Activated CD8-positive, alpha-beta T cell treated with anti-CD3 and anti-CD28 coated beads for 36 hours (primary cell): ENCODE measurements around the gene STUM. TPM values are rescaled to one million over a fixed set of nuclear protein-coding genes. Genes with fewer than 3 reads are reported as not detected.

Source experiments
- ATAC-seq: fragments of 200-7000 bp; cut with Tn5 transposase; one replicate; pipeline ENCODE4 v1.10.0; 2021; ENCODE audit warnings: mild to moderate bottlenecking, moderate library complexity
- CTCF ChIA-PET: fragments of 350-600 bp; sonication (Branson Sonifier 250); formaldehyde crosslinking; loops from one replicate; lab custom pipeline; 2021; ENCODE audit warnings: antibody characterized with exemption; lab: Charles Lee
- POLR2A ChIA-PET: fragments of 350-600 bp; sonication (Branson Sonifier 250); formaldehyde crosslinking; loops from one replicate; lab custom pipeline; 2021; ENCODE audit warnings: antibody characterized with exemption; lab: Charles Lee
- DNase-seq: peaks from one replicate; pipeline ENCODE4 v3.0.0-alpha.2; 2020
- H3K27ac Mint-ChIP-seq: one replicate; pipeline ENCODE4 v1.8.0; 2021; ENCODE audit warnings: mild to moderate bottlenecking, mixed read lengths
- H3K27me3 Mint-ChIP-seq: one replicate; pipeline ENCODE4 v1.8.0; 2021; ENCODE audit warnings: mixed read lengths
- H3K36me3 Mint-ChIP-seq: one replicate; pipeline ENCODE4 v1.8.0; 2021; ENCODE audit warnings: low read depth, mixed read lengths
- H3K4me1 Mint-ChIP-seq: one replicate; pipeline ENCODE4 v1.8.0; 2021; ENCODE audit warnings: low read depth, mixed read lengths
- H3K4me3 Mint-ChIP-seq: one replicate; pipeline ENCODE4 v1.8.0; 2021; ENCODE audit warnings: mild to moderate bottlenecking, moderate library complexity, mixed read lengths
- H3K9me3 Mint-ChIP-seq: one replicate; pipeline ENCODE4 v1.8.0; 2021; ENCODE audit warnings: mixed read lengths
- CTCF ChIP-seq: fragments of 200-600 bp; IDR thresholded peaks from one replicate; pipeline ENCODE4 v1.8.0; 2022; ENCODE audit warnings: antibody characterized with exemption, mild to moderate bottlenecking
- intact Hi-C: fragments of 100-400 bp; cut with micrococcal nuclease; formaldehyde crosslinking; loops from one replicate; pipeline ENCODE4 v1.10.0; 2022
- total RNA-seq, 2 experiments: library from RNA; stranded (reverse); gene quantifications; one replicate each; pipeline ENCODE4 v1.2.3, GENCODE V29; 2021

STUM gene
- total RNA-seq, 2 experiments from 2014 or later = not detected

DNA sequence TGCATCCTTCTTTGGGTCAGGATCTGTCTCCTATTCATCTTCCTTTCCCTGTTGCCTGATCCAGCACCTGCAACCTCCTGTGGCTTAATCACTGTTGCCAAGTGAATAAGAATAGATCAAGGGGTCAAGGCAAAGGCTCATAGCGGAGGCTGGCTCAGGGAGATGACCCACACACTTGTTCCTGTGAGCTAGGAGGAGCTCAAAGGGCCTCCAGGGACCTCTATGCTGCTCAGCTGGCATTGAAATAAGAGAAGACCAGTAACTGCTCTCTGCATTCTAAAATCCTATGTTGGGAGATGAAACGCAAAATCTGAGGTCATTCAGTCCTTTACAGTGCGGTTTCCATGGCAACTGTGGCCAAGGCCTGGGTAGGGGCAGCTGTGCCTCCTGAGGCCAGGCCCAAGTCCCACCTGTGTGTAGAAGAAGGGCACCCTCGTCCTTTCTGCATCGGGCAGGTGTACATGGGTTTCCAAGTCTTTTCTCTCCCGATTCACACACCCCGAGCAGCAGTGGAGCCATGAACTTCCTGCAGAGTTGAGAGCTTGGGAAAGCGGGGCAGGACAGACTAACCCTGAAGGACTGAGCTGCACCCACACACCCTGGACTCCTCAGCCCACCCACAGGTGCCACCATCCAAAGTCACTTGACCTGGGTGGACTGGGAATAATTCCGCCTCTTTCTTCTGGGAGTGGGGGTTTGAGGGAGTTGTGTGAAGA lies 27.8 kb upstream of the STUM start:
- Mint-ChIP-seq H3K36me3 (no peaks in the 10 kb centered on the region), H3K4me3 (no peak overlapping the region), H3K27ac (no peak overlapping the region), H3K27me3 (peaks cover 4% of the 10 kb centered on the region), H3K4me1 (no peaks in the 10 kb centered on the region), H3K9me3 (no peaks in the 10 kb centered on the region)
- TF ChIP-seq CTCF = no peak
- CTCF ChIA-PET = interaction anchor here (2.7 kb wide), 1 partner anchor 27 kb away, joined by 6 read pairs; no protein-coding TSS in a partner anchor
- DNase-seq (no peak), ATAC-seq (no peak)
- intact Hi-C loops = no loop called here
- POLR2A ChIA-PET = no interaction called here

DNA sequence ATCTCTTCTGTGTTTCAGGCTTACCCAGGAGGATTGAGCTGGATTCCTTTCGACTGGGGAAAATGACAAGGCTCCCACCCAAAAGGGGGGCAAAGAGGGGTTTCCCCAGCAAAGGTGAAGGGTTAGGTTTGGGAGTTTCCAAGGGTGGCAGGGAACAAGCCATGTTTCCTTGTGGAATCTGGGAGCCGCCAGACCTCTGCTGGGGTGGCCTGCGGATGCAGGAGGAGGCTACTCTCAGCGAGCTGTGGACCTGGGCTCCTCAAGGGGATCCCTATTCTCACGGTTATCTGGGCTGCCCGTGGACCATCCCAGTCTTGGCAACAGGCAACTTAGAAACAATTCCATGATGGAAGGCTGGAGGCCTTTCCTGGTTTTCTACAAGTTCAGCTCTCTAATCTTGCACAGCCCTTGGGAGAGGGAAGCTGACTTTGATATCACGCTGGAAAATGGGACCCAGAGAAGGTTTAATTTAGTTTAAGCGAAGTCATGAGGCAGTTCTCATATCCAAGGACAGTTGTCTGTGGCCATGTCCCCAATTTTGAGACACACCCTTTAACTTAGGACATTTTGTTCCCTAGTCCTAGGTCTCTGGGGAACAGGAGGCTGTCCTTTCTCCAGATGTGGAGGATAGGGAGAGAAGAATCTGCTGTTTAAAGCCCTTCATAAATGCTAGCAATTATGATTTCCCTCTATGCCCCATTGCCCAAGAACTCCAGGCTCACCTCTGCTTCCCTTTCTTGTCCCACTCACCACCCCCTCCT lies 24.7 kb upstream of the STUM start:
- CTCF ChIA-PET = interaction anchor here (1.0 to 1.5 kb wide), 2 partner anchors 10 to 102 kb away, joined by 3 to 4 read pairs; no protein-coding TSS in a partner anchor
- Mint-ChIP-seq H3K36me3 (no peaks in the 10 kb centered on the region), H3K9me3 (no peaks in the 10 kb centered on the region), H3K4me1 (no peaks in the 10 kb centered on the region), H3K27me3 (peaks cover 4% of the 10 kb centered on the region), H3K4me3 (no peak overlapping the region), H3K27ac (no peak overlapping the region)
- DNase-seq (no peak), ATAC-seq (no peak)
- POLR2A ChIA-PET = no interaction called here
- intact Hi-C loops = no loop called here
- no peak for TF ChIP-seq CTCF

- Mint-ChIP-seq H3K36me3 (no peaks in the 10 kb centered on the region), H3K27me3 (peaks cover 4% of the 10 kb centered on the region), H3K4me3 (no peak overlapping the region), H3K9me3 (no peaks in the 10 kb centered on the region), H3K27ac (no peak overlapping the region), H3K4me1 (no peaks in the 10 kb centered on the region)
- ChIA-PET CTCF (interaction anchor here (1.0 kb wide), 1 partner anchor 102 kb away, joined by 3 read pairs; no protein-coding TSS in a partner anchor), POLR2A (no interaction called here)
- ATAC-seq (no peak), DNase-seq (no peak)
- intact Hi-C loops = no loop called here
- no peak for TF ChIP-seq CTCF
Measured at GRCh38 chr1:226524547-226524946, 24.0 kb upstream of the STUM start.

DNA sequence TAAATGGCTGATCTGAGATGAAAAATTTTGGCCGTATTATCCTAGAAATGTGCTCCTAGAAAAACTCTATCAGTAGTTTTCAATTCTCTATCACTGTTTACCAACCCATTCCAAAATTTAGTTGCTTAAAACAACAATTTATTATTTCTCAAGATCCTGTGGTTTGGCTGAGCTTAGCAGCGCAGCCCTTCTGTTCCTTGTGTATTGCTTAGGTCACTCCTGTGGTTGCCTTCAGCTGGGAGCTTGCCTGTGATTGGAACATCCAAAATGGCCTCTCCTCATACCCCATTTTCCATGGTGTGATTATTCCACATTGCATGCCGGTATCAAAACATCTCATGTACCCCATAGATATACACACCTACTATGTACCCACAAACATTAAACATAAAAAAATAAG lies 22.8 kb upstream of the STUM start:
- no peak for TF ChIP-seq CTCF
- no peaks in the 10 kb centered on the region for H3K4me1 Mint-ChIP-seq
- peaks cover 4% of the 10 kb centered on the region for H3K27me3 Mint-ChIP-seq
- H3K9me3 Mint-ChIP-seq = no peaks in the 10 kb centered on the region
- no peaks in the 10 kb centered on the region for H3K36me3 Mint-ChIP-seq
- POLR2A ChIA-PET = no interaction called here
- no peak overlapping the region for H3K27ac Mint-ChIP-seq
- no peak overlapping the region for H3K4me3 Mint-ChIP-seq
- CTCF ChIA-PET = interaction anchor here (1.2 kb wide), 1 partner anchor 100 kb away, joined by 3 read pairs; no protein-coding TSS in a partner anchor
- DNase-seq (no peak), ATAC-seq (no peak)
- intact Hi-C loops = no loop called here
